Islet precursor cell (in vitro differentiated cells): ENCODE measurements around the gene IL22RA1.

Source experiments
- DNase-seq: peaks from one replicate; pipeline ENCODE4 v3.0.0-alpha.2; 2018

IL22RA1 gene

DNA sequence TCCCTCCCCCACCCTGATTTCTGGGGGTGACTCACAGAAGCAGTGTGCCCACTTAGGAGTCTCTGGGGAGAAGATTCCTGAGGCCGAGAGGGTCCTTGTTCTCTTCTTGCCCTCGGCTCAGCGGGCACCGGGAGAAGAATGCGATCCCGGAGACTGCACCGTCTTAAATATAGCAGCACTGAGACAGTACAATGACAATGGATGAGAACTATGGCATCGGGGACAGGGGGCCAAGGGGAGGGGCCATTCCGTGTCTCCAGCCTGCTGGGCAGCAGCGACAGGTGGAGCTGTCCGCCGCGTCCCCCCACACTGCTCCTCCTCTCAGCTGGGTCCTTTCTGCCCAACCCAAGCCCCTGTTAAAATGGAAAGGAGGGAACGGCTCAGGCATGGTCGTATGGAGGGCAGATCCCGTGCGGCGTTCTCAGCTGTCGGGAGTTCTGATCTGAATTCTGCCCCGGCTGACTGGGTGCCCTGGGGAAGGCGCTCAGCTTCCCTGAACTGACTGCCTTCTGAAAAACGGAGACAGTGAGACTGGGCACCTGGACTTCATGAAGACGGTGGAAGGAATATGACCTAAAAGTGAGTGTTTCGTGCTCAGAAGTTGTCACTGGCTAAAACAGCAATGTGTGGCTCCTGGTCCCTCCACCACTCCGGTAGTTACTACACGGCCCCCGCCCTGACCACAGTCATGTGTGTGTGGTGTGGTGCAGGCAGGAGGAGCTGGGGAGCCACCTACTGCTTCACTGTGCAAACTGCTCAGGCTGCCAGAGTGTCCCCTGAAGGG is 30.8 kb downstream of the IL22RA1 start, which contains the start of gene MYOM3:
MYOM3 (minus strand) TSS at position 140 of the 784 bp plus-strand sequence. CDS start 3,499 bp downstream, outside the sequence.
- peak; percentile 86 for DNase-seq

DNA sequence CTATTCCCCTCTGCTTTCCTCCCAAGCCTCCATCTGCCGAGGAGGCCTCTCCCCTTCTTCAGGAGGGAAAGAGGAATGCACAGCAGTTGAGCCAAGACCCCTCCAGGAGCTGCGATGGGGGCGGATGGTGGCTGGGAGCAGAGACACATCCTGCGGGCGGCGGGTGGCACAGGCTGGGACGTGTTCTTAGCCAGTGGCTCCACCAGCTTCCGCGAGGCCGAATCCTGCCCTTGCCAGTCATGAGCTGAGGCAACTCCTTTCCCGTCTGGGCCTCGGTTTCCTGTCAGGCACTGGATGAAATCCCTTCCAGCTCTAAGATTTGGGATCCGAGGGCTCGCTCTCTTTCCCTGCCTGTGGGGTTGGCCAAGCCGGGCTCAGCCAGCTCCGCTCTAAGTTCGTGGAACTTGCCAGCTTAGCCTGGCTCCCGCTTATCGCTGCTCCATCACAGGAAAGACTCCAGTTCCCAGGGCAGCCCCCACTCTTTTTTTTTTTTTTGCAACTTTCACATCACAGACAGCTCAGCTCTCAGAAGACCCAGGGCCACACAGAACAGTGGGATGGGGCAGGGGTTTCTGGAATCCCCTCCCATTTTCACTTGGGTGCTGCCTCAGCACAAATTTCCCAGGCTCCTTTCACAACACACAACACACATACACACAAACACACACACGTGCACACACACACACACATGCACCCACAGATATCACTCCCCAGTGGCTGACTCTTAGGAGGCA is 31.5 kb downstream of the IL22RA1 start:
- no peak for DNase-seq

DNA sequence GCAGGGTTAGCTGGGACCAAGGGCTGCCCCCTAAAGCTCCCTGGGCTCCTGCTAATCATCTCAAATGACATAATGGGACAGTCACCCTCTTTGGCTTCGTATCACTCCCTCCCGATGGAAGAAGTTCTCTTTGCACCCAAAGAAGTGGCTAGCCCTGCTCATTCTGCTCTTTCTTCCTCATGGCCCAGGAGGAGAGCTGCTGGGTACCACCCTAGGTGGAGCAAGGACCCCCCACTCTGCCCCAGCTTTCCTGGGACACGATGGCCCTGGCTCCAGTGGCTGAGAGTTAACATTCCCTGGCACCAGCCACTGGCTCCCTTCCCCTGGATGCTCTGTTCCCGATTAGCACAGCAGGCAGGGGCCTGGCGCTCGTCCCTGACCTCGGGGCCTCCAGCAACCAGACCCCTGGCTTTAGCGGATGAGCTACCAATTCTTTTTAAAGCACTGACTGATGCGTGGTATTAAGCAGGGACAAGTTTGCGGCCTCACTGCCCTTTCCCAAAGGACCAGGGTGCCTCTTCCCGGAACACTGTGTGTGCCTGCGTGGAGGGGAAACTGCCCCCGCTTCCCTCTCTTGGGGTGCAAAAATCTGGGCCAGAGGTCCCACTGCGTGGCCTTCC is 32.2 kb downstream of the IL22RA1 start:
- DNase-seq: no peak

DNA sequence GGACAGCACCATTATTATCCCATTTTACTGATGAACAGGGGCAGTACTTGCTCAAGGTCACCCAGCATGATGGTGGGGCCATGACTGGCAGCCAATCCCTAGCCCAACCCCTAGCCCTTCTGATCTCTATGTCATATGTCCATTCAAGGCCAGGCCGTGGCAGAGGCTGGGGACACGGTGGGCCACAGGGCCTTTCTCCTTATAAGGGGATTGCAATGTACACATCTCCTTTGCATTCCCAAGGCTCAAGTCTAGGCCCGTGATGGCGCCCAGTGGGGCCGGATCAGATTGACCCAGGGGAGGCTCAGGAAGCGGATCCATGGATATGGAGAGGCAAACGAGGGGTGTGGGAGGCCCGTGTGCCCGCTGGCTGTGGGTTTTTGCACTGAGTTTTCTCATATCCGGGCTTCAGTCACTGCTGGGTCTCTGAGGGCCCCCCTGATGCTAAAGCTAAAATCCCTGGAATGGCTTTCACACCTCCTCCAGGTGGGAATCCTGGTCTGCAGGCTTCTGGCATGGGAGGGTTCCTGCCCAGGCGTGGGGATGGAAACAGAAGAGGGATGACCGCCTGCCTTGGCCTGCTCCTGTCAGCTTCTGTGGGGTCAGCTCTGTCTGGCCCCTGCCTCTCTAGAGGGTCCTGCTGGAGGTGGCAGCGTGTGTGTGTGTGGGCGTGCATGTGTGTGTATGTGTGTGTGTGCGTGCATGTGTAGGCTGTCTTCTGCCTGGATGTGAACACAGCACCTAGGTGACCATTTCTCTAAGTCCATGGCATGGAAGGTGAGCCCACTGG is 33.1 kb downstream of the IL22RA1 start:
- no peak for DNase-seq

DNA sequence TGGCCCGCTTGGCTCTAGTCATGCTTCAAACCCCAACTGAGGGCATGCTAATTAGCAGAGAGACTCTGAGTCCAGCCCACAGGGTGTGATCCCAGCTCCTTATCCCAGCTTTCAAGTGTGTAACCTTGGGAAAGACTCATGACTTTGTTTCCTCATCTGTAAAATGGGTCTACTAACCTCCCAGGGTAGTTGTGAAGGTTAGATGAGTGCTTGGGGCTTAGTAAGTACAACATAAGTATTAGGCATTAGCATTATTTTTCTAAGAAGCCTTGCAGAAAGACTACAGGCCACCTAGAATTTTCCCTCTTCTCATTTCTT is 33.8 kb downstream of the IL22RA1 start:
- DNase-seq: no peak

DNA sequence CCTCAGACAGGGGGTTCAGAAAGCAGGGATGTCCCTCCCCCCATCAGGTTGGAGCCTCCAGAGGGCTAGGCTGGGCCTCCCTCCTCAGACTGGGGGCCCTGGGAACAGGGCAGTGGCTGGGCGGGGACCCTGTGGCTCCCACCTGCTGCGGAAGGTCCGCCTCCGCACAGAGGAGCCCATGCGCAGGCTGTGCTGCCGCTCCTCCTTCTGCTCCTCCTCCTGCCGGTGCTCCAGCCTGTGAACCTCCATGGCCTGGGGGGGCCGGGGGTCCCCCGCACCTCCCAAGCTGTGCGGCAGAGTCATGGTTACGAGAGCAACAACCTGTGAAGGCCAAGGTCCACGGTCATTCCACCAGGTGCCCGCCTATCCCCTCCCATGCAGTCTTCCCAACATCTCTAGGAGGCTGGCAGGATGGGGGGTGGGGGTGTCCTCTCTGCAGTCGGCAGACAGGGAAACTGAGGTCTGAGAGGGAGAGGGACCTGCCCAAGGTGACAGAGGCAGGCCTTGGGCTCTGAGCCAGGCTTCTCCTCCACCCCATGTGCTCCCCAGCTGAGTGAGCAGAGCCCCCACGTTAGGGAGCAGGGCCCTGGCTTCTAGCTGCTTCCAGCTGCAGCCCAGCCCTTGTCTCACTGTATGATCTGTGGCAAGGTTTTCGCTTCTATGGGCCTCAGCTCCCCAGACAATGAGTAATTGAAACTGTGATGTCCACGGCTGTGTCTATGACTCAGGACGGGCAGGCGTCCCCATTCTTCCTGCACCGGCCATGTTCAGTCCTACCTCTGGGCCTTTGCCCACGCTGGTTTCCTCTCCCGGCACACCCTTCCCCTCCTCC is 34.4 kb downstream of the IL22RA1 start:
- peak; percentile 74 for DNase-seq

DNA sequence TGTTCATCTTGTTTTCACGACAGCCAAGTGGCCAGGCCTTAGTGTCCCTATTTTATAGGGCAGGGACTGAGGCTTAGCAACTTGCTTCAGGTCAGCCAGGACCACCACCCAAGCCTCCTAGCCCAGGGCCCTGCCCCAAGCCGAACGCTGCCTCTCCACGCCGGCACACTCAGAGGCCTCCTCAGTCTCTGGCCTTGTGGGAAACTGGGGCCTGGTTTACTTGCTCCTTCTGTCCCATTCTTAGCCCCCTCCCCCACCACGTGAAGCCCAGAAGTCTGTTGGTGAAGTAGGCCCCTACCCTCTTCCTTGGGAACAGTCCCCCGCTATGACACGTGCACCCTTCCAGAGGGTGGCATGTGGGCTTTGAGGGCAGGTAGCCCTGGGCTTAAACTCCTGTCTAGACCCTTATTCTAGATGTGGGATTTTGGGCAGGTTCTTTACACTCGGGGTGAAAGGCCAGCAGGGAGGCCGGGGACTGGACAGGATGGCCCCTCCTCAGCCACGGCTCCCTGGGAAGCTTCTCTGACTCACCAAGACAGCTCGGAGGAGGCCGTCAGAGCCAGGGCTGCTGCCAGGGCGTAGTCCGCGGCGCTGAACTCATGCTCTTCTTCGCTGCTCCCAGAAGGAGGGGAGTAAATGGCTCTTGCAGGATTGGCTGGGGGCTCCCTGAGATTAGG is 35.3 kb downstream of the IL22RA1 start:
- peak; percentile 83 for DNase-seq

DNA sequence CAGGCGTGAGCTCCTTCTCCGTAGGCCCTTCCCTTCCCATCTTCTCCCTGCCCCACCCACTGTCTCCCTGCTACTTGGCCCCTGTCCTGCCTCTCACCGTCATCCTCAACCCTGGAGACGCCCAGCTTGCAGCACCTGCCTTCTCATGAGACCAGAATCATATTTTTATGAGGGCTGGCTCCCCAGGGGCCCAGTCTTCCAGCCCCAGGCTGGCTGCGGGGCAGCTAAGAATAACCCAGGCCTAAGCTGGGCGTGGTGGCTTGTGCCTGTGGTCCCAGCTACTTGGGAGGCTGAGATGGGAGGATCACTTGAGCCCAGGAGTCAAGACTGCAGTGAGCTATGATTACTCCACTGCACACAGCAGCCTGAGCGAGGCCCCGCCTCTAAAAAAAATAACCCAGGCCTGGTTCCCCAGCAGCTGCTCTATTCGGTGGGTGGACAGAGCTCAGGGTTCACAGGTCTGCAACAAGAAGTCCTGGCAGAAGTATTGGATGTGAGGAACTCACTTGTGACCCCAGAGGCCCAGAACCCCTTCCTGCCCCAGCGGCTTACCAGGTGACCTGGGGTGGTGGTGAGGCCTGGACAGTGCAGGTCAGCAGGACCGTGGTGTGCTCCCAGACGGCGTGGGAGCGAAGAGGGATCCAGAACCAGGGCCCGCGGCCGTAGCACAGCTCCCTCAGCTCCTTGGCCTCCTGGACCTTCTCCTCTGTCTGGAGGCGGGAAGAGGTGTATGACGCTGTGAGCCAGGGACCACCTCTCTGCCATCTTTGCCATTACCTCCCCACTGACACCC is 37.4 kb downstream of the IL22RA1 start:
- DNase-seq: no peak

DNA sequence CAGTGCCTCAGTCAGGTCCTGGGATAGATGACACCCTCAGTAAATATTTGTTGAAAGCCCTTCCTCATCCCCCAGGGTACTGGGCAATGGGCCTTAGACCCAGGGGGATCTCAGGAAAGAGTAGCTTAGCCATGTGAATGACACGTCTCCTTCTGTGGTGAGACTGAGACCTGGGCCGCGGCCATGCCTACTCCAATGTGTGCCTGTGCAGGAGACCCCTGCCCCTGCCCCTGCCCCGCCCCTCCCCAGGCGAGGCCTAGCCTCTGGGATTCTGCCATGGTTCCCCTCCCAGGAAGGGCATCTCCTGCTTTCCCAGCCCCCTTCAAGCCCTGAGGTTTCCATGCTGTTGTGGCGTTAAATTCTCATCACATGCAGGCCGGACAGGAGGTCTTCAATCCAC is 38.1 kb downstream of the IL22RA1 start:
- no peak for DNase-seq

DNA sequence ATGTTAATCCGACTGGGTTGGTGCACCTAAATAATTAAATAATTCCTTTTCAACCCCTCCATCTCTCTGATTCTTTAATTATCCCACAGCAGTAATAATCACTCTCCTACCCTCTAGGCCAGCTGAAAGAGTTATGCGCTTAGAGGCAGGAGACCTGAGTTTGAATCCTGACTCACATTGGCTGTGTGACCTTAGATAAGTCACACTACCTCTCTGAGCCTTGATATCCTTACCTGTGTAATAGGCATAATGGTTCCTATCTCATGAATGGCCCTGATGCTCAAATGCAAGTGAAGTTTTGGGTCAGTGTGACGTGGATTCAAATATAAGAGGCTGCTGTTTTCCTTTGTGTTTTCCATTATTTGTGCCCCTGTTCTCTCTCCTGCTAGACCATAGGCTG is 39.1 kb downstream of the IL22RA1 start:
- no peak for DNase-seq

DNA sequence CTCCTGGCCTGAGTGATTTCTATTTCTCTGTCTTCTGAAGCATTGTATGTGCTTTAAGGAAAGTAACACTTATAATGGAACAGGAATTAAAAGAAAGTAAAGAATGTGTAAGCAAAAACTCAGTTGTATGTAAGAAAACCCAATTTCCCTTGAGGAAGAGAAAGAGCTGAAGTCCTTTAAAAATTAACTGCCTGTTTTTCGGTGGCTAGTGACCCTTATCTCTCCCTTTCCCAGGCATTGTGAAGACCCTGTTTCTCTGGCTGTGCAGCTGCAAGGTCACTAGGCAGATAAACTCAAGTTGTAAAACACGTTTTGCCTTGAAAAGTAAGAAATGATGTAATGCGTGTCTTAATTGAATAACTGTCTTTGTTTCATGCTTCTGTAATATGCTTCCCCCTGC is 39.5 kb downstream of the IL22RA1 start:
- no peak for DNase-seq

DNA sequence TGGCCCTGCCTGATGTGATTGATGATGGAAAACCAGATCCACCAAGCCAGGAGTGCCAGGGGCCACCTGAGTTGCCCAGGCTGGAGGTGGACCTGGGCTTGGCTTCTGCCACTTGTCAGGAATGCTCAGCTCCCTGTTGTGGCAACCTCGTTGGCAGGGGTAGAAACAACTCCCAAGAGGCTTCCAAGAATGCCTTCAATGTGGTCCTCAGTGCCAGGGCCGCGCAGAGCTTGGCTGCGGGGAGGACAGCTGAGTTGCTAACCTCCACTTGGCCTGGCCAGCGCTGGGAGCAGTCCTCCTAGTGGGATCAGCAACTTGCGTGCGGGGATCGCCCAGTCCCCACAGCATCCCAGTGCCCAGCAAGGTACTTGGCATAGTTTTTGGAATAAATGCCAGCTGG is 40.0 kb downstream of the IL22RA1 start:
- no peak for DNase-seq

DNA sequence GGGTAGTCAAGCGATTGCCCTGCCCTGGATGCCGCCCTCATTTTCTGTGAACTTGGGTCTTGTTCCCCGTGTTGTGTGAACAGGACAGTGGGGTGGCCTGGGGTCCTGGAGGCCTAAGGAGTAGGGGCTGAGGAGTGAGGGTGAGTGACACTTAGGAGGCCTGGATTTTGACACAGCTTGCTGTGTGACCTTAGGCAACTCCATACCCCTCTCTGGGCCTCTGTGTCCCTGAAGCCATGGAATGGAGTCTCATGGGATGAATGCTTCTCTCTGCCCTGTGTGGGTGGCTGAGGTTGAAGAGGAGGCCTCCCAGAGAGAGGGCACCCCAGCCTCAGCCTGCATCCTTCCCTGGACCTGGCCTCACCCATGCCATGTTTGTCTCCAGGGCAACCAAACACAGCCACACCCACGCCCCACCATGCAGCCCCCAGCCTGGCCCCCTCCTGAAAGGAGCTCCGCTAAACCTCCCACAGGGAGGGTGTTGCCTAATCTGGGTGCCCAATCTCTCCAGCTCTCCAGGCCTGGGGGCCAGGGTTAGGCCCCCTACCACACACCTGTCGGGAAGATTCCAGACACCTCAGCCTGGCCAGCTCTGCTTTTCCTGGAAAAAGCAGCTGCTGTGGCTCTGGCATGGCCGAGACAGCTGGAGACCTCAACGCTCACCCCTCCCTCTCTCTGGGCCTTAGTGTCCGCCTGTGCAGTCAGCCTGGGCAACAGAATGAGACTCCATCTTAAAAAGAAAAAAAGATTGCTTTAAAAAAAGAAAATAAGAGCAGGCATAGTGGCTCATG is 40.9 kb downstream of the IL22RA1 start:
- DNase-seq: no peak

DNA sequence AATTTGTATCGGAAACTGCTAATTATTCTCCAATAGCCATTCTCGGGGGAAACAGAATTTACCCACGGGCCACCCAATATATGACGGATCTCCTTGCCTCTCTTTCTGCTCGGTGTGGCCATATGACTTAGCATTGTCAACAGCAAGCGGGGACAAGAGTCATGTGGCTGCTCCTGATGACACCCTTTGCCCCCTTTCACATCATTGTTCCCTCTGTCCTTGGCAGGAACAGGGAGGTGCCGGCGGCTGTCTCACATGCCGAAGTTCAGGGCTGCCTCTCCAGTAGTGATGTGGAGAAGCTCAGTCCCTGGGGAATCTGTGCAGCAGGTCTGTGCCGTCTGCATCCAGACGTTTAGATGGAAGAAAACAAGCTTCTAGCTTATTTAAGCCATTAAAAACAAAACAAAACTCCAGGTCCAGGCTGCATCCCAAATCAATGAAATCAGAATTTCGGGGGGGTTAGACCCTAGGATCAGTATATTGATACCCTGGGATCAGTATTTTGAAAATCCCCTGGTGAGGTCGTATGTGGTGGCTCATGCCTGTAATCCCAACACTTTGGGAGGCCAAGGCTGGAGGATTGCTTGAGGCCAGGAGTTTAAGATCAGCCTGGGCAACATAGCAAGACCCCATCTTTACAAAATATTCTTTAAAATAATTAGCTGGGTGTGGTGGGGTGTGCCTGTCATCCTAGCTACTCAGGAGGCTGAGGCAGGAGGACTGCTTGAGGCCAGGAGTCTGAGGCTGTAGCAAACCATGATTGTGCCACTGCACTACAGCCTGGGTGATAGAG is 41.8 kb downstream of the IL22RA1 start:
- no peak for DNase-seq

DNA sequence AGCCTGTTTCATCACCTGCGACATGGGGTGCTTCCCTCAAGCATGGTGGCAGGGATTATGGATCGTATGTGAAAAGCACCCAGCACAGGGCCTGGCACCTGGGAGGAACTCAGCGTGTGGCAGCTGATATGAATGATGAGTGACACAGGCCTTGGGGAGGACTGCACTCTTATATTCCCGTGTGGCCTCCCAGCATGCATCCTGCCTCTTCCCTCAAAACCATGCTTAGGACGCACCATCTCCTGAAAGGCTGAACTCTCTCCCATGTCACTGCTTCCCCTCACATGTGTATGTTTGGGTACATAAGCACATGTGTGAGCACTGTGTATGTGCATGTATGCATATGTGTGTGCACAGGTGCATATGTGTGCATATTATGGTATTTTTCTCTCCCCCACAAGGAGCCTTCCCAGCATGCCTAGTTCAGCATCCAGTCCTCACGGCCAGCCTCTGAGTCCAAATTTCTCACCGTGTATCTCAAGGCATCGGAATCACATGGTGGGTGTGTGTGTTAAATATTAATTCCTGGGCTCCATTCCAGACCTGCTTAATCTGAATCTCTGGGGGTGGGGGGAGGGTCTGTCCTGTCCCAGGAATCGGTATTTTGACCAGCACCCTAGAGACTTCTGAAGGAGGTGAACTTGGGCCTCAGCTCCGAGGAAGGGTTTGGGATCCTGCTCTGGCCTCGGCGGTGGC is 43.8 kb downstream of the IL22RA1 start:
- no peak for DNase-seq

DNA sequence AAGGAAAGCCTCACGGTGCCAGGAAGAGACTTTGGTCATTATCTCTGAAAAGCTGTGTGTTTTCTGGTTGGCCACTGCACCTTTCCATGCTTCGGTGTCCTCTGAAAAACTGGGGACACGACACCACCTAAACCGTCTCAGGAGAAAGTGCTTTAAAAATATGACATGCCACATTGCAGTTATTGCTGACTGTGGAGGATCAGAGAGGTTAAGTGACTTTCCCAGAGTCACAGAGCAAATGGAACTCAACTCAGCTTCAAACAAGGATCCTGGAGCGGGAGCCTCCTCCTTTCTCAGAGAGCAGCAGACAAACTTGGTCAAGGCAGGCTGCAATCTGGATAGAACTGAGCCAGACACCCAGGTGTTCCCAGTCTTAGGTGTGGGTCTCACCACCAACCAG is 44.8 kb downstream of the IL22RA1 start:
- DNase-seq: no peak

DNA sequence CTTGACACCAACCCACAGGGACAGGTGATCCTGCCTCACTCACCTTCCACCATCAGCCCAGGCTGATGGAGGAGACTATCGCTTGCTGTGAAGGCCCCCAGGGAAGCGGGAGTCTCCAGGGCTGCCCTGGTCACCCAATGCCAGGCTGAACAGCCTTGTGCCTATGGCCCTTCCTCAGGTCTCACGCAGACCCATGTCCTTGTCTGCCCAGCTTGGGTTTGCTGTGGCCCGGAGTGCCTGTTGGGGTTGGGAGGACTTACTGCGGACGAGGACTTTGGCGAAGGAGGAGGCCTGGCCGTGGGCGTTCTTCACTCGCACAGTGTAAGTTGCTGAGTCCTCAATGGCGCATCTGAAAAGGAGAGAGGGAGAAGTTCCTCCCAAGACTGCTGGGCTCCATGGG is 45.3 kb downstream of the IL22RA1 start:
- DNase-seq: no peak

DNA sequence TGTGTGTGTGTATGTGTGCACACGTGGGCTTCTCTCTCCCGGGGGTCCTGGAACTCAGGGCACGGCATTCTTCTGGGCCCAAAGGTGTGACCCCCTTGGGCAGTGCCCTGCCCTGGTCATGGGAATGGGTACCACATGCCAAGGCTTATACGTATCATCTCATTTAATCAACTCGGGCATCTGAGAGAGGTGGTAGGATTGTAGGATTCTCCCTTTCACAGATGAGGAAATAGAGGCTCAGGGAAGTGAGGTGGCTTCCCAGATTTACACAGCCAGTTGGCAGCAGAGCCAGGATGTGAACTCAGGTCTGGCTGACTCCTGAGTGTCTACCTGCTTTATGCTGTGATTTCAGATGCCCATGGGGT is 46.2 kb downstream of the IL22RA1 start:
- no peak for DNase-seq
